Kidney epithelial cell (primary cell): ENCODE data around the gene TFAP2D. TPM values are rescaled to one million over a fixed set of nuclear protein-coding genes. Genes with fewer than 3 reads are reported as not detected.
A peak's percentile ranks its signal among the peaks of the same experiment; 100 is the strongest.

Experiments used
- DNase-seq: peaks from one replicate; pipeline ENCODE4 v3.0.0-alpha.2; 2010; ENCODE audit warnings: low read depth
- H3K27me3 ChIP-seq: 2 replicates; pipeline ENCODE4 v1.6.0; 2011; ENCODE audit warnings: low read length; ENCODE audit not compliant: control insufficient read depth, insufficient read depth
- H3K36me3 ChIP-seq: 2 replicates; pipeline ENCODE4 v1.5.1; 2011; ENCODE audit warnings: low read length; ENCODE audit not compliant: control insufficient read depth, insufficient read depth
- H3K4me3 ChIP-seq: 2 replicates; pipeline ENCODE4 v1.5.1; 2011; ENCODE audit warnings: low read depth, mild to moderate bottlenecking, control low read depth, low read length
- total RNA-seq: library from RNA; depleted of rRNA; stranded (reverse); fragments of >200 nt; gene quantifications from 2 replicates; pipeline ENCODE4 v1.2.3, GENCODE V29; 2015
- TF ChIP-seq, protein P1 (sequence below): IDR thresholded peaks from 2 replicates; pipeline ENCODE4 v1.5.1; 2011; ENCODE audit warnings: mild to moderate bottlenecking, moderate library complexity, low read length, control low read depth, inconsistent platforms; ENCODE audit not compliant: insufficient read depth, poor library complexity, severe bottlenecking

The TFAP2D gene
- total RNA-seq, 1 donor from 2014 or later, result not detected

DNA sequence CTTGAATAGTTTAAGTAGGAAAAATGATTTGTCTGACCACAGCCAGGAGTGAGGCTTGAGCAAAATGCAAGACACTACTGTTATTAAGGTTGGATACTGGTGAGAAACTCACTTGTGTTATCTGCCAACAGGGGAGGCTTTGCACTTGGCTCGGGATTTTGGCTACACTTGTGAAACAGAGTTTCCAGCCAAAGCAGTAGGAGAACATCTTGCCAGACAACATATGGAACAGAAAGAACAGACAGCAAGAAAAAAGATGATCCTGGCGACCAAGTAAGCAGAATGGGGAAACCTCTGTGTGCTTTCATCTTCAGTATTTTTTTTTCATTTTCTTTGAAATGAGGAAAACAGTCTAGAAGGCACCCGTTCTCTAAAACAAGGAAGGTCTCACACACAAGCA is 31.6 kb downstream of the TFAP2D start:
- Histone ChIP-seq H3K27me3 (no peaks in the 10 kb centered on the region), H3K4me3 (no peak overlapping the region), H3K36me3 (no peaks in the 10 kb centered on the region)
- DNase-seq, result no peak
- TF ChIP-seq, protein P1, sequence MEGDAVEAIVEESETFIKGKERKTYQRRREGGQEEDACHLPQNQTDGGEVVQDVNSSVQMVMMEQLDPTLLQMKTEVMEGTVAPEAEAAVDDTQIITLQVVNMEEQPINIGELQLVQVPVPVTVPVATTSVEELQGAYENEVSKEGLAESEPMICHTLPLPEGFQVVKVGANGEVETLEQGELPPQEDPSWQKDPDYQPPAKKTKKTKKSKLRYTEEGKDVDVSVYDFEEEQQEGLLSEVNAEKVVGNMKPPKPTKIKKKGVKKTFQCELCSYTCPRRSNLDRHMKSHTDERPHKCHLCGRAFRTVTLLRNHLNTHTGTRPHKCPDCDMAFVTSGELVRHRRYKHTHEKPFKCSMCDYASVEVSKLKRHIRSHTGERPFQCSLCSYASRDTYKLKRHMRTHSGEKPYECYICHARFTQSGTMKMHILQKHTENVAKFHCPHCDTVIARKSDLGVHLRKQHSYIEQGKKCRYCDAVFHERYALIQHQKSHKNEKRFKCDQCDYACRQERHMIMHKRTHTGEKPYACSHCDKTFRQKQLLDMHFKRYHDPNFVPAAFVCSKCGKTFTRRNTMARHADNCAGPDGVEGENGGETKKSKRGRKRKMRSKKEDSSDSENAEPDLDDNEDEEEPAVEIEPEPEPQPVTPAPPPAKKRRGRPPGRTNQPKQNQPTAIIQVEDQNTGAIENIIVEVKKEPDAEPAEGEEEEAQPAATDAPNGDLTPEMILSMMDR, result no peak

DNA sequence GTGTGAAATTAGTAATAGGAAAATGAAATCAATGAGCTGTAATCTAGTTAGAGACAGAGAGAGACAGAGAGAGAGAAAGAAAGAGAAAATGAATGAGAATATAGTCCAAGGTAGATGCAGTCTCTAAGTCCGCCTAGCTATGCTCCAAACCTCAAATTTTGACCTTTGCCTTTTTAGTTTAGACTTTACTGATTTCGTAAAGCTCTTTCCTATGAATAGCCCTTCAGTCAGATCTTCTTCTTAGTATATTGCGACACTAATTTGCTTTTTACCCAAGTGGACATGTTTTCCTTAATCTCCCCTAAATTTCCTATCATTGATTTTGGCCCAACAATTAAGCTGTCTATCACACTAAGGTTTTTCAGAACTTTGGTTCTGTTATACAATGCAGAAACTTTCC is 49.5 kb downstream of the TFAP2D start:
- no peaks in the 10 kb centered on the region for H3K27me3 ChIP-seq
- DNase-seq, result no peak
- H3K4me3 ChIP-seq, result no peak overlapping the region
- H3K36me3 ChIP-seq, result no peaks in the 10 kb centered on the region
- TF ChIP-seq, protein P1, result no peak

DNA sequence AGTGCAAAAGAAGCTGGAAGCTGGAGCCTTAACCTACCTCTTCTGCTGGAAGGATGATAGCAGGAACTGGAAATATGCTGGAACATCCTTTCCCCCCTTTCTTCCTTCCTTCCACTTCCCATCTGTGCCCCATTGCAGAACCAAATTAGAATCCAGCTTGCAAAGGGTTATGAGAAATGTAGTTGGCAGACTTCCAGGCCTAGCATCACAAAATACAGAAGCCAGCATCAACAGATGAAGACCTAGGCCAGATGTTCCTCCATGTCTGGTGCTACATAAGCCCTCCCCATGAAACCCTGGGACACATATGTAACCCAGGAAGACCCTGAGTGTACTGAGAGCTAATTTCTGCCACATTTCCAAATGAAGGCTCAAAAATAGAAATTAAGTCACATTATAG is 65.4 kb downstream of the TFAP2D start:
- DNase-seq, result no peak
- no peak overlapping the region for H3K4me3 ChIP-seq
- TF ChIP-seq, protein P1, result no peak
- no peaks in the 10 kb centered on the region for H3K27me3 ChIP-seq
- H3K36me3 ChIP-seq, result no peaks in the 10 kb centered on the region

DNA sequence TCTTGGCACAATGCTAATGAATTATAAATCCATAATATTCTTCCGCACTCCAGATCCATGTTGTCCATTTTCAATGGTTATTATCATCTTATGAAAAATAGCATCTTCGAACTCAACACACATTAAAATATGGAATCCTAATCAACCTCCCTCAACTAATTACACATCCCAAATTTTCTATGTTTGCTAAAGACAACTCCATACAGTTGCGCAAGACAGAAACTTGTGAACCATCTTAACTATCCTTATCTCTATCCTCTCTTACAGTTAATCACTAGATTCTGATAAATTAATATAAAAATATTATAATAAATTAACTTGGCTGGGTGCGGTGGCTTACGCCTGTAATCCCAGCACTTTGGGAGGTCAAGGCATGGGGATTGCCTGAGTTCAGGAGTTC is 67.1 kb downstream of the TFAP2D start:
- Histone ChIP-seq H3K4me3 (no peak overlapping the region), H3K27me3 (no peaks in the 10 kb centered on the region), H3K36me3 (no peaks in the 10 kb centered on the region)
- DNase-seq, result no peak
- TF ChIP-seq, protein P1, result no peak

DNA sequence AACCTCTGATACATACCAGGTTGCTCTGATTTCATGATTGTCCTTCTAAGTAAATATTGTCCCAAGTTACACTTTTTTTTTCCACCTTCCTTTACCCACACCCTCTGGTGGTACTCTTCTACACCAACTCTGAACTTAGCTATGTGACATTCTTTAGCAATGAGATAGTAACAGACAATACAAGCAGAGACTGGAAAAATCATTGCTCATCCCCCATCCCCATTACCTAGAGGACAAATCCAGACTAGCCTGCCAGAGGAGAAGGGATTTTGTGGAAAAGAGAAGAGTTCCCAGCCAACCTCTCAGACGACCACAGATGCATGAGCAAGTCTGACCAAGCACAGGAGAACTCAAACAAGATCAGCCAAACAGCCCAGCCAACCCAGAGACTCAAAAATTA is 72.6 kb downstream of the TFAP2D start:
- no peak overlapping the region for H3K4me3 ChIP-seq
- H3K27me3 ChIP-seq, result no peaks in the 10 kb centered on the region
- H3K36me3 ChIP-seq, result no peaks in the 10 kb centered on the region
- no peak for DNase-seq
- TF ChIP-seq, protein P1, result no peak

DNA sequence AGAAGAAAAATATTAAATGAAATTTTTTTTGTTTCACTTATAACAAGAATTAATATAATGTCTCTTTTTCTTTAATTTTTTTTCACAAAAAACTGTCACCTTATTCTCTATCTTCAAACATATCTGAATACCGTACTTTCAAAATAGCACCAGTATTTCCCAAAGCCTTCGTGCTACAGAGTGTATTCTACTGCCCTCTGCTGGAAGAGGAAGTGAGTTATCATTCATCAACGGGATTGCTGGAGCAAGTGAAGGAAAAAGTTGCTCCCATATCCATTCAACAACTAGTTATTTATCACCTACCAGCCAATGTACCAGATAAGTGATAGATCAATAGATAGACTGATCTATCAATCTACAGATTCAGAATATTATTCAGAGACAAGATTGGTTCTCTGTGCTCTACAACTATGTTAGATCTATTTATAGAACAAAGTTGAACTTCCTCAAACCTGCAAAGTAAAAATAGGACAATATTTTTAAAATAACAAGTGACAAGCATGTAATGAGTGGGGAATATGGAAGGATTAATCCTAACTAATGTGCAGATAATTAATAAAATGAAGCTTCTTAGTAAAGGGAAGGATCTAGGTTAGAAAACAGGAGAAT is 78.7 kb downstream of the TFAP2D start:
- TF ChIP-seq, protein P1, result peak; percentile 79
- Histone ChIP-seq H3K27me3 (no peaks in the 10 kb centered on the region), H3K4me3 (no peak overlapping the region), H3K36me3 (no peaks in the 10 kb centered on the region)
- peak; percentile 7 for DNase-seq
